Thyroid gland (tissue), 4 donors: ENCODE data around the gene EHD2.

Experiments
- CTCF ChIP-seq, 6 experiments: fragments of 200-600 bp in 3 of 6; fragments of 450-650 bp in 3 of 6; sonication (generic) in 3 of 6; IDR thresholded peaks; one replicate each; pipeline ENCODE4 v1.5.1; 2016 to 2019; ENCODE audit warnings: antibody characterized with exemption in 6 of 6, mild to moderate bottlenecking in 2 of 6, inconsistent platforms in 1 of 6, moderate library complexity in 1 of 6
- POLR2A ChIP-seq, 2 donors: fragments of 450-650 bp; IDR thresholded peaks; one replicate each; pipeline ENCODE4 v1.6.1; 2017; ENCODE audit warnings: antibody characterized with exemption in 2 of 2, mild to moderate bottlenecking in 2 of 2, moderate library complexity in 1 of 2

- TF ChIP-seq POLR2A (IDR thresholded peaks at IDR 0.05) (no peak), CTCF (IDR thresholded peaks at IDR 0.05) (no peak)
Measured at GRCh38 chr19:47679251-47679900, 33.8 kb upstream of the EHD2 start.
